DND-41 (cell line): ENCODE data around the gene SLC35F5.

Source experiments
- EZH2 ChIP-seq: IDR thresholded peaks from 3 replicates; pipeline ENCODE4 v1.6.1; 2012; ENCODE audit warnings: borderline replicate concordance, low read depth, mild to moderate bottlenecking, moderate library complexity, low read length, inconsistent platforms; ENCODE audit not compliant: severe bottlenecking
- TF ChIP-seq, protein P1 (sequence below): IDR thresholded peaks from 2 replicates; pipeline ENCODE4 v1.5.1; 2012; ENCODE audit warnings: borderline replicate concordance, low read length, moderate library complexity, mild to moderate bottlenecking; ENCODE audit not compliant: poor library complexity, severe bottlenecking; ENCODE audit errors: extremely low read depth

DNA sequence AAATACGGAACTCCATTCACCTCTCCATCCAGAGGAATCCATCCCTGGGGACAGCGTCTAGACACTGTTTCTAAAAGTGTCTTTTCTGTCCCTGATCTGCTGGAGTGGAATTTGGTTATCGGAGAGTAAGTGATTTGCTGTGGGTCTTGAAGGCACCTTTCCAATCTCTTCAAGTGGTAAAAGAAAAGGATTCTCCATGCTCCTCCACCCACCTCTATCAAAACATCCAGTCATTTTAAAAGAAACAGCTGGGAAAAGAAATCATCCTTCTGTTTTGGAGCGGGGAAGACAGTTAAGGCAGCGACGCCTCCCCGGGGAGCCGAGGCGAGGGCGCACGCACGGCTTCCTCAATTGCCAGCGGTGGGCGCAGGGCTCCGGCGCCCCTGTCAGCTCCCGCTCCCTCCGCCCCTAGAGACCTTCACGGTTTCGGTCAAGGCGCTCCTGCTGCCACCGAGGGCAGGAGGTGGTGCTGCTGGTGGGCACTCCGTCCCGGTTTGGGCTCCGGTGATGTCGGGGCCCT, 547 bp downstream of the SLC35F5 start:
- TF ChIP-seq, protein P1, sequence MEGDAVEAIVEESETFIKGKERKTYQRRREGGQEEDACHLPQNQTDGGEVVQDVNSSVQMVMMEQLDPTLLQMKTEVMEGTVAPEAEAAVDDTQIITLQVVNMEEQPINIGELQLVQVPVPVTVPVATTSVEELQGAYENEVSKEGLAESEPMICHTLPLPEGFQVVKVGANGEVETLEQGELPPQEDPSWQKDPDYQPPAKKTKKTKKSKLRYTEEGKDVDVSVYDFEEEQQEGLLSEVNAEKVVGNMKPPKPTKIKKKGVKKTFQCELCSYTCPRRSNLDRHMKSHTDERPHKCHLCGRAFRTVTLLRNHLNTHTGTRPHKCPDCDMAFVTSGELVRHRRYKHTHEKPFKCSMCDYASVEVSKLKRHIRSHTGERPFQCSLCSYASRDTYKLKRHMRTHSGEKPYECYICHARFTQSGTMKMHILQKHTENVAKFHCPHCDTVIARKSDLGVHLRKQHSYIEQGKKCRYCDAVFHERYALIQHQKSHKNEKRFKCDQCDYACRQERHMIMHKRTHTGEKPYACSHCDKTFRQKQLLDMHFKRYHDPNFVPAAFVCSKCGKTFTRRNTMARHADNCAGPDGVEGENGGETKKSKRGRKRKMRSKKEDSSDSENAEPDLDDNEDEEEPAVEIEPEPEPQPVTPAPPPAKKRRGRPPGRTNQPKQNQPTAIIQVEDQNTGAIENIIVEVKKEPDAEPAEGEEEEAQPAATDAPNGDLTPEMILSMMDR, result no peak
- no peak for TF ChIP-seq EZH2
